Transverse colon (tissue), 4 donors: Measurements from ENCODE around the gene BEST2.

Experiments used
- EP300 ChIP-seq: sonication (generic); formaldehyde crosslinking; IDR thresholded peaks from one replicate; pipeline ENCODE4 v1.6.1; 2017; ENCODE audit warnings: antibody characterized with exemption, low read depth
- POLR2A ChIP-seq: fragments of 450-650 bp; IDR thresholded peaks from one replicate; pipeline ENCODE4 v1.6.1; 2016; ENCODE audit warnings: antibody characterized with exemption, mild to moderate bottlenecking, moderate library complexity
- POLR2AphosphoS5 ChIP-seq, 3 donors: sonication (generic); formaldehyde crosslinking; IDR thresholded peaks; one replicate each; pipeline ENCODE4 v1.6.1; 2016; ENCODE audit warnings: antibody characterized with exemption in 3 of 3
- TF ChIP-seq, protein P1 (sequence below), 5 experiments: fragments of 200-600 bp in 3 of 5; fragments of 450-650 bp in 2 of 5; sonication (generic) in 3 of 5; IDR thresholded peaks; 1 replicate in 2 of 5; 2 replicates in 3 of 5; pipeline ENCODE4 v1.5.1; 2016 to 2017; ENCODE audit warnings: antibody characterized with exemption in 5 of 5, inconsistent platforms in 3 of 5, mild to moderate bottlenecking in 2 of 5, moderate library complexity in 1 of 5

DNA sequence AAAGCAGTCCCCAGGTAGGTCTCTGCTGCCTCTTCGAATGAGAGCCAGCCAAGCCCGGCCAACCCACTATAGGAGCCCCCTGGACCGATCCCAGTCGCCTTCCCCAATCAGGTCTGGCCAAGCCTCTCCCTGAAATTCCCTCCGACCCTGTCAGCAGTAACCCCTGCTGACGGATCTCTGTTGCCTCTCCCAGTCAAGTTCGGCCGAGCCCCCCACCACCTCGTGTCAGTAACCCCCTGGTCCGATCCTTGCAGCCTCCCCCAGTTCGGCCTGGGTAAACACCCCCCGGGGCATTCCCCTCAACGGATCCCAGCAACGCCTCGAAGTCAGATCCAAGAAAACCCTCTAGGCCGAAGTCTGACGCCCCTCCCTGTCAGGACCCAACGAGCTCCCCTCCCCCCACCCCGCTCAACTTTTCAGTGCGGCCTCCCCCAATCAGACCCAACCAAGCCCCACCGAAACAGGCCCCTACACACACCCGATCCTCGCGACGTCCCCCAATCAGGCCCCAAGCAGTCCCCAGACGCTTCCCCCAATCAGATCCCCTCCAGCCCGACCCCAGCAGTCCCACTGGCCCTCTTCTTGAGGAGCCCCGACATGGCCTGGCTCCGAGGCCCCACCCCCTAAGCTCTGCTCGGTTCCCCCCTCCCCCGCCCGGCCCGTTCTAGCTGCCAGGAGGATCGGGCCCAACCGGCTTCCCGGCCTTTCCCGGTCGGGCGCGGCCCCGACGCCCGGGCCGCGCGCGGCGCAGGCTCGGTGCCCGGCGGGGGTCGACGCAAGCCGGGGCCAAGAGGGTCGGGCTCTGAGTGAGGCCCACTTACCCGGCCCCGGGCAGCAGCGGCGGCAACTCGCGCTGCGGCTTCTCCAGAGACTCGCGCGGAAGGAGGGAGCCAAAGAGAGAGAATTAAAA, 29.7 kb upstream of the BEST2 start:
- TF ChIP-seq, protein P1, sequence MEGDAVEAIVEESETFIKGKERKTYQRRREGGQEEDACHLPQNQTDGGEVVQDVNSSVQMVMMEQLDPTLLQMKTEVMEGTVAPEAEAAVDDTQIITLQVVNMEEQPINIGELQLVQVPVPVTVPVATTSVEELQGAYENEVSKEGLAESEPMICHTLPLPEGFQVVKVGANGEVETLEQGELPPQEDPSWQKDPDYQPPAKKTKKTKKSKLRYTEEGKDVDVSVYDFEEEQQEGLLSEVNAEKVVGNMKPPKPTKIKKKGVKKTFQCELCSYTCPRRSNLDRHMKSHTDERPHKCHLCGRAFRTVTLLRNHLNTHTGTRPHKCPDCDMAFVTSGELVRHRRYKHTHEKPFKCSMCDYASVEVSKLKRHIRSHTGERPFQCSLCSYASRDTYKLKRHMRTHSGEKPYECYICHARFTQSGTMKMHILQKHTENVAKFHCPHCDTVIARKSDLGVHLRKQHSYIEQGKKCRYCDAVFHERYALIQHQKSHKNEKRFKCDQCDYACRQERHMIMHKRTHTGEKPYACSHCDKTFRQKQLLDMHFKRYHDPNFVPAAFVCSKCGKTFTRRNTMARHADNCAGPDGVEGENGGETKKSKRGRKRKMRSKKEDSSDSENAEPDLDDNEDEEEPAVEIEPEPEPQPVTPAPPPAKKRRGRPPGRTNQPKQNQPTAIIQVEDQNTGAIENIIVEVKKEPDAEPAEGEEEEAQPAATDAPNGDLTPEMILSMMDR (IDR thresholded peaks at IDR 0.05): no peak
- TF ChIP-seq POLR2AphosphoS5 (IDR thresholded peaks at IDR 0.05) (no peak), POLR2A (no peak), EP300 (no peak)
